NCI-H460 (cell line): ENCODE results near the gene KRTAP6-1. TPM values are rescaled to one million over a fixed set of nuclear protein-coding genes. Genes with fewer than 3 reads are reported as not detected.

Experiments
- DNase-seq: peaks from one replicate; pipeline ENCODE4 v3.0.0-alpha.2; 2016; ENCODE audit warnings: low read depth; ENCODE audit errors: extremely low read depth
- polyA plus RNA-seq: library from polyadenylated mRNA; depleted of rRNA; stranded (reverse); fragments of >200 nt; gene quantifications from 2 replicates; pipeline ENCODE4 v1.2.3, GENCODE V29; 2014; cell fraction: nucleus; rRNA removed
- total RNA-seq: library from RNA; depleted of rRNA; stranded (reverse); fragments of >200 nt; shearing (Covaris generic); gene quantifications from 2 replicates; pipeline ENCODE4 v1.2.3, GENCODE V29; 2014; rRNA removed

The KRTAP6-1 gene
- not detected in 2 replicates for total RNA-seq
- not detected in 2 replicates for polyA plus RNA-seq

- no peak for DNase-seq
These were observed at the start of gene KRTAP6-1 for GRCh38 chr21:30613836-30614235. Gene KRTAP6-1, minus strand, starts transcription at chr21:30613930. Its CDS starts 26 bp downstream, at chr21:30613904.

GRCh38 chr21:30652891-30653290, 39.2 kb upstream of the KRTAP6-1 start:
- DNase-seq, result no peak

- DNase-seq, result no peak
These were observed 33.2 kb upstream of the KRTAP6-1 start for GRCh38 chr21:30646904-30647414.

GRCh38 chr21:30642564-30642963, 28.8 kb upstream of the KRTAP6-1 start, which contains the start of gene KRTAP20-3:
Gene KRTAP20-3, plus strand, starts transcription at chr21:30642864.
- DNase-seq, result no peak

GRCh38 chr21:30638686-30639085, 25.0 kb upstream of the KRTAP6-1 start:
- DNase-seq, result no peak

- DNase-seq, result no peak
These were observed 21.2 kb upstream of the KRTAP6-1 start, which contains the start of gene KRTAP20-2 for GRCh38 chr21:30634906-30635305. Gene KRTAP20-2, plus strand, starts transcription at chr21:30635206. Its CDS starts 58 bp downstream, at chr21:30635264.

- no peak for DNase-seq
These were observed 15.5 kb upstream of the KRTAP6-1 start for GRCh38 chr21:30629200-30629599.

GRCh38 chr21:30628109-30628508, 14.4 kb upstream of the KRTAP6-1 start:
- DNase-seq, result no peak

- no peak for DNase-seq
These were observed 11.9 kb upstream of the KRTAP6-1 start for GRCh38 chr21:30625449-30626165.

GRCh38 chr21:30623362-30623761, 9.6 kb upstream of the KRTAP6-1 start:
- no peak for DNase-seq

- DNase-seq, result no peak
These were observed 6.8 kb upstream of the KRTAP6-1 start, which contains the start of gene KRTAP20-4 for GRCh38 chr21:30620522-30620921. Gene KRTAP20-4, plus strand, starts transcription at chr21:30620627.

GRCh38 chr21:30620080-30620479, 6.3 kb upstream of the KRTAP6-1 start:
- DNase-seq, result no peak

- DNase-seq, result no peak
These were observed 2.4 kb upstream of the KRTAP6-1 start, which contains the start of gene KRTAP20-1 for GRCh38 chr21:30616125-30616524. Gene KRTAP20-1, plus strand, starts transcription at chr21:30616425. Its CDS starts 30 bp downstream, at chr21:30616455.

GRCh38 chr21:30615199-30615598, 1.5 kb upstream of the KRTAP6-1 start:
- DNase-seq, result no peak

GRCh38 chr21:30612132-30612531, 1.6 kb downstream of the KRTAP6-1 start:
- DNase-seq, result no peak

- DNase-seq, result no peak
These were observed 7.8 kb downstream of the KRTAP6-1 start for GRCh38 chr21:30605968-30606367.

GRCh38 chr21:30600787-30601186, 12.9 kb downstream of the KRTAP6-1 start, which contains the start of gene KRTAP22-1:
Gene KRTAP22-1, plus strand, starts transcription at chr21:30601087.
- DNase-seq, result no peak

- no peak for DNase-seq
These were observed 14.9 kb downstream of the KRTAP6-1 start, which contains the start of gene KRTAP6-2 for GRCh38 chr21:30598802-30599201. Gene KRTAP6-2, minus strand, starts transcription at chr21:30598902. Its CDS starts 28 bp downstream, at chr21:30598874.

- DNase-seq, result no peak
These were observed 21.6 kb downstream of the KRTAP6-1 start, which contains the start of gene KRTAP6-3 for GRCh38 chr21:30592140-30592539. Gene KRTAP6-3, plus strand, starts transcription at chr21:30592440. Its CDS starts 6 bp downstream, at chr21:30592446.

GRCh38 chr21:30590297-30590696, 23.4 kb downstream of the KRTAP6-1 start, which contains the start of gene KRTAP22-2:
Gene KRTAP22-2, minus strand, starts transcription at chr21:30590397.
- DNase-seq, result no peak

- DNase-seq, result no peak
These were observed 30.9 kb downstream of the KRTAP6-1 start for GRCh38 chr21:30582870-30583269.
